Fibroblast of the conjunctiva (primary cell): ENCODE data around the gene ZDHHC8.
"Not testable (repeated sequence)": the region's sequence is repeated elsewhere in the genome, so short reads cannot be mapped to it uniquely, and the experiment has no call there.

Source experiments
- DNase-seq: peaks from one replicate; pipeline ENCODE4 v3.0.0-alpha.2; 2010; ENCODE audit warnings: low read depth

ZDHHC8 gene

DNA sequence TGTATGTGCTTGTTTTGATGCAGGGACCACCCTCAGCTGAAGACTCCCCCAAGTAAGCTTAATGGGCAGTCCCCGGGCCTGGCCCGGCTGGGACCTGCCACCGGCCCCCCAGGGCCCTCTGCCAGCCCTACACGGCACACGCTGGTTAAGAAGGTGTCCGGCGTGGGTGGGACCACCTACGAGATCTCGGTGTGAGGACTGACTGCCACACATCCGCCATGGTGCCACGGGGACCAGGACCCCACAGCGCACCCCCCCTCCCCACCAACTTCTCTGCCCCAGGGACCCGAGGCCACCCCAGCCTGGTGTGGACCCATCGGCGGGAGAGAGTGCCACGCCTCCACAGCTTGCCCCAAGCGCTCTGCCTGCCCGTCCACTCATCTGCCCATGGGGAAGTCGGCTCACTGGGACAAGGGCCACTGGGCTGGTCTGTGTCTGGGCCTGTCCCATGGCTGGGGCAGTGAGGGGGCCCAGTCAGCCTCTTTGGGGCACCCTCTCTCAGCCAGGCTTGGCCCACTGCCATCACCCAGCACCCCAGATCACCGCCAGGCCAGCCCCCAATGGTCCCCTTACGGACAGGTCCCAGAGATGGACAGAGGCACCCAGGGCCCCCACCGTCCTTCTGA is 13.7 kb downstream of the ZDHHC8 start:
- DNase-seq = no peak

DNA sequence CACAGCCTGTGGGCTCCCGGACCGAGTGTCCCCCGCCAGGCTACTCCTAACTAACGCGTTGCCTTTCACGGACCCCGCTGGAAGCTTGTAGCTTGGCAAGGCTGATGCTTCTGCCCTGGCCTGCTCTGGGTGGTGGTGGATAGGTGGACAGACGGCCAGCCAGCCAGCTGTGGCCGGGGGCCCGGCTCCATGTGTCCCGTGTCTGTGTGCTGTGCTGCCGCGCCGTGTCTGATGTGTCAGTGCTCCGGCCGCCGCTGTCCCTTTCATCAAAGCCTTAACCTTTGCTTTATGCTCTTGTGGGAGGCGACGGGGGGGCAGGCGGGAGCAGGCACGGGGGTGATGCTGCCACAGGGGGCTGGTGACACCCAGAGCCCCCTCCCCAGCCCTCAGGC is 14.2 kb downstream of the ZDHHC8 start:
- no peak for DNase-seq

DNA sequence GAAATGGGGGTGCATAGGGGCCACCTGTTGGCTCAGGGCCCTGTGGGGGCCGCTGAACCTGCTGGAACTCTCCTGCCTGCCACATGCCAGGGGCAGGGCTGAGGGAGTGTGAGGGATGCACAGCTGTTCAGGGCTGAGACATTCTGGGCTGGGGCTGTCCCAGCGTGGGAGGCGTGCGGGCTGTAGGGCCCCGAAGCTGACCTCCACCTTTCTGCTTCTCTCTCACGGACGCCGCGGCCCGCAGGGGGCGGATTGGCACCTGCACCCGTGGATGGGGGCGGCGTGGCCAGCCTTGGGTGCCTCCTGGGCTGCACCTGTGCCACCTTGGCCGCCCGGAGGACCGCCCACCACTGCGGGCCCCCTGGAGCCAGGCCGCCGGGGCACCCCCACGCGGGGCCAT is 15.2 kb downstream of the ZDHHC8 start:
- DNase-seq = no peak

DNA sequence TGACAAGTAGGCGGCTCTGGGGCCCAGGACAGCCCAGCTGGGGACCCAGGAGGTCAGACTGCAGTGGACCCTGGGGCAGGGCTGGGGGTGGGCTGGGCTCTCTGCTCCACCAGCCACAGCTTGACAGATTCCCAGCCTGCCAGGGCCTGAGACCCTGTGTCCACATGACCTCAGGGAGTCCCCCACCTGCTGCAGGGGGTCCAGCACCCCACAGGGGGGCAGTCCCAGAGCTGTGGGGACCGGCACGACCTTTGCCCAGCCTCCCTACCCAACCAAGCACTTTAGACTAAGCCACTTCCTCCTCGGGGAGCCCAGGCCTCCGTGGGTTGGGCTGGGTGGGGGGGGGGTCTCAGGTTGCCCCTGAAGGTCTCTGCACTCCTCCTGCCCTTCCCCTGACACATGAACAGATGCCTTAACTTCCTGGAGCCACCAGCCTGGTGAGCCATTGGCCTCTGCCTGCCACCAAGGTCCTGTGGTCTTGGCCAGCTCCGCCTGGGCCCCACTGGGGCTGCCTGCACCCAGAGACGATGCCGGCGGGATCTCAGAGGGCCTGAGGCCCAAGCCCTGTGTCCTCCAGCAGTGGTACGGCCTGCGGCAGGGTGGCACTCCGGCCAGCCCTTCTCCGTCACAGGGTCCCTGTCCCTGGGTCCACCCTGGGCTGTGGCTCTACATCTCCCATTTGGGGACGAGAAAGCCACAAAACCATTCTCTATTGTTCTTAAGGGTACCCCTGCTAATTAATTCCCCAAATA is 15.8 kb downstream of the ZDHHC8 start:
- no peak for DNase-seq

DNA sequence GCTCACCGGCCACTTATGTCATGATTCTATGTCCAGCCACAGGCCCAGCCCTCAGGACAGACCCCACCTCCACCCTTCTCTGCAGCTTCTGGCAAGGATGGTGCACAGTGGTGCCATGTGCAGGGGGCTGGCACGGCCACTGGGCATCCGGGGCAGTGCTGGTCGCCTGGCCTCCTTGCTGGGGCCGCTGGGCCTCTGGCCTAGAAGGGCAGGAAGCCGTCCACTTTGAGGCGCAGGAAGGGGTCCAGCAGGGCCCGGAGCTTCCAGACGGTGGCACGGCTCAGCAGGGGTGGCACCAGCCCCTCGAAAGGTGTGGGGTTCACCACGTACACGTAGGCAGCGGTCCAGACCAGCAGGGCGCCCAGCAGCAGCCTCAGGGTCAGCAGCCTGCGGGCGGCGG is 16.8 kb downstream of the ZDHHC8 start:
- DNase-seq = no peak

DNA sequence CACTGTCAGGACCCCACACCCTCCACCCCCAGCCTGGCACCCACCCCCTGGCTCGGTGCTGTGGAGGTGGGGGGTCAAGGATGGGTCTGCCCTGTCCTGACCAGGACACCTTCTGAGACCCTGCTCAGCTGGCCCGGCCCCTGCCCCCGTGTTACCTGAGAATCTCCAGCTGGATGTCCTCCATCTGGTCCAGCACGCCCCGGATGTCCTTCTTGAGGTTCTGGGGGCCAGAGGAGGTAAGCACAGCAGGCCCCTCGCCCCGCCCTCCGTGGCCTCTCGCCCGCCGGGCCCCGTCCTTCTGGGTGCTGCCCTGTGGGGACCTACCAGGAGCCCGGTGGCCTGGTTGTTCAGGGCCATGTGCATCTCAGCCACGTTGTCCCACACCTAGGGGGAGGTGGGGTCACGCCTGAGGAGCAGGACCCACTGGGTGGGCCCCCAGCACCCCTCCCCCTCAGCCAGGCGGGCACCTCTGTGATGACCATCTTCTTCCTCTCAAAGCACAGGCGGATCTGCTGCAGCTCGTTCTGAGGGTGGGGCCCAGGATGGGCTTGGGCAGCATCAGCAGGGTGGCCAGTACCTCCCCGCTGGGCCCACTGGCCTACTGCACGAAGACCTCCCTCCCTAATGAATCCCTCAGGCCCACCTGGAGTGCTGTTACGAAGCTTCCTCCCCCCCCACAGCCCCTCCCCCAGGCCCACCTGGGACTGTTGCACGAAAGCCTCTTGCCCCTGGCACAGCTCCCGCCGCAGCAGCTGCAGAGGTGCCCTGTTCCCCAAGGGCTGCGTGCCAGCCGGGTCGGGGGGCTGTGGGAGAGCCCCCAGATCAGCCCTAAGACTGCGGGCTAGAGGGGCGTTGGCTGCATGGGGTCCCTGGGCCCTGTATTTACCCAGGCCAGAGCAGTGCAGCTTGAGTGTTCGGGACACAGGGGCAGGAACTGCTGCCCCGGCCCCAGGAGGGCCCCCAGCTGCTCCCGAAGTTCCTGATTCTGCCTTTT is 17.9 kb downstream of the ZDHHC8 start:
- DNase-seq = no peak

DNA sequence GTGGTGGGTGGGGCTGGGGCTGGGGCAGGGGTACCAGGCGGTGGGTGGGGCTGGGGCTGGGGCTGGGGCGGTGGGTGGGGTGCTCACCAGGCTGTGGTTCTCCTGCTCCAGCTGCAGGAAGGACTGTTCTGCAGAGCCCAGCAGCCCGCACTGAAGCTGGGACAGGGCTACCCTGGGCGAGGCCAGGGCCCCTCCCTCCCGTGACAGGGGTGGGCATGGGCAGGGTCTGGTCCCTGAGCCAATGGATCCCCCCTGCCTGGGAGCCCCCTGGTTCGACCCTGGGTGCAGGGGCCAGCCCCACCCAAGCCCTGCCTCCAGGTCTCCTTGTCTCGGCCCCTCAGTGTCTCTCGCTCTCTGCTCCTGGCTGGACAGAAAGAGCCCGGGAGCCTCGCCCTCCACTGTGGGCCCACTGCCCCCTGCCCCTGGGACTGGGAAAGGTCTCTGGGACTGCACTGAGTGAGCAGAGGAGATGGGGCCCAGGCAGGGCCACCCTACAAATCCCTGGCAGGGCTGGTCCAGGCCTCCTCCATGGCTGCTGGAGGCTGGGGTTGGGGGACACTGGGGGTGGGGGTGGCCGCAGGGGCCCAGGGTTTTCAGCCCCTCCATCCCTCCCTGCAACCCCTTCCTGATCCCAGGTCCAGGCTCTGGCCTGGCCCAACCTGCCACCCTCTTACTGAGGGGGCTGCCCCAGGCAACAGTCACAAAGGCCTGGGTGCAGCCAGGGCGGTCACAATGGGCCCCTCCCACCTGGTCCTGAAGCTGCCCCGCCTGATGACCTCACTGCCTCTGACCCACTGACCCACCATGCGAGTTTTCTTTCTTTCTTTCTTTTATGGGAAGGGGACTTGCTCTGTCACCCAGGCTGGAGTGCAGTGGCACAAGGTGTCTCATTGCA is 19.0 kb downstream of the ZDHHC8 start, which contains the start of gene CCDC188:
CCDC188 (minus strand) TSS at position 675 of the 895 bp plus-strand sequence; CDS start at position 606, 69 bp downstream.
- DNase-seq = no peak

DNA sequence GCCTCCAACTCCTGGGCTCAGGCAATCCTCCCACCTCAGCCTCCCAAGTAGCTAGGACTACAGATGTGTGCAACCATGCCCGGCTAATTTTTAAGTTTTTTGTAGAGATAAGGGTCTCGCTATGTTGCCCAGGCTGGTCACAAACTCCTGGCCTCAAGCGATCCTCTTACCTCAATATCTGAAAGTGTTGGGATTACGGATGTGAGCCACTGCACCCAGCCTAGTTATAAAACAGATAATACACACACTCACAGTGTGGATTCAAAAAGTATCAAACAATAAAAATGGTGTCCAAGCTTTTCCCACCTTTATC is 19.6 kb downstream of the ZDHHC8 start:
- no peak for DNase-seq

DNA sequence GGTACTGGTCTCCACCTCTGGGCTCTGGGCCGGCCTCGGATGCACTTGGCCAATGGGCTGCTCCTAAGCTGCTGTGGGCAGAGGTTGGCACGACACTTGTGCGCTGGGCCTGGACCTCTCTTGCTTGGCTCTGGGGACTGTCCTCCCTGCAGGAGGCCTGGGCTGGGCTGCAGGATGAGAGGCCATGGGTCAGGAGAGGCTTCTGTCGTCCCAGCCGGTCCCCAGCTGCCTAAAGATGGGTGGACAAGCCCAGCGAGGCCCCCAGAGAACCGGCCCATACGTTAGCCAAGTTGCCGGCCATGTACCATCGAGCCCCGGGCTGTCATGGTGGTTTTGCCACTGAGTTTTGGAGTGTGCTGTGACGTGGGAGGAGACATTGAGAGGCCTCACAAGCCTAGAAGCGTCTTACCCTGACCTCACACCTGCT is 20.9 kb downstream of the ZDHHC8 start:
- DNase-seq = no peak

DNA sequence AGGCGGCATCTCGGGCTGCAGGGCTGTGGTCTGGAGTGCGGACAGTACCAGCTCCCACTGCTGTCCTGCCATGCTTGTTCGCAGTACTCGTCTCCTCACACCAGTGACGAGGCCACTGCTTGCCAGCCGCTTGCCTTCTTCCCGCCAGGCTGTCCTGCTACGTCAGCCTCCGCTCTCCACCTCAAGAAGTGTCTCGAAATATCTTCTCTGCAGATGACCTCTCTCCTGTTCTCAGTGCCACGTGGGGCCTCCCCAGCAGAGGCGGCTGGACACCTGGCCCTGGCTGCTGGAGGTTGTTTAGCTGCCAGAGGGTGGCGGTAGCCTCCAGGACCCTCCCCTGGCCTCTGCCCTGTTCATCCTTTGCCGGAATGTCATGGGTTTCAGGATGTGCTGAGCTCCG is 22.3 kb downstream of the ZDHHC8 start:
- DNase-seq = no peak

DNA sequence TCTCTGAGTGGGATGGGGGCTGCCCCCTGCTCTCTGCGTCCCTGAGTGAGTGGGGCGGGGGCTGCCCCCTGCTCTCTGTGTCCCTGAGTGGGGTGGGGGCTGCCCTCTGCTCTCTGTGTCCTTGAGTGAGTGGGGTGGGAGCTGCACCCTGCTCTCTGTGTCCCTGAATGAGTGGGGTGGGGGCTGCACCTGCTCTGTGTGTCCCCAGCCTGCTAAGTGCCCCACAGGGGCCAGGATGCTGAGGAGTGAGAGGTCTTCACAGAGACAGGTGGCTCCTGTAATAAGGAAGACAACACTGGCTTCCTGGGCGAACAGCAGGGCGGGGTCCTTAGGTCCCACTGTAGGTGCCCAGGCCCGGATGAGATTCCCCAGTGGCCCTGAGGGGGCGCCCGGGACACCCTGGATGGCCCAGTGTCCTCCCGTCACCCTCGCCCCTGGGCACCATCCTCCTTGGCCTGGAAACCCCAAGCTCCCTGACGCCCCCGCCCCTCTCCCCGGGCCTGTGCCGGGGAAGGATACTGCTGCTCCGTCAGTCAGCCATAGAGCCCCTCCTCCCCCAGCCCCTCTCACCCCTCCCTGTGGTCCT is 23.1 kb downstream of the ZDHHC8 start:
- no peak for DNase-seq

DNA sequence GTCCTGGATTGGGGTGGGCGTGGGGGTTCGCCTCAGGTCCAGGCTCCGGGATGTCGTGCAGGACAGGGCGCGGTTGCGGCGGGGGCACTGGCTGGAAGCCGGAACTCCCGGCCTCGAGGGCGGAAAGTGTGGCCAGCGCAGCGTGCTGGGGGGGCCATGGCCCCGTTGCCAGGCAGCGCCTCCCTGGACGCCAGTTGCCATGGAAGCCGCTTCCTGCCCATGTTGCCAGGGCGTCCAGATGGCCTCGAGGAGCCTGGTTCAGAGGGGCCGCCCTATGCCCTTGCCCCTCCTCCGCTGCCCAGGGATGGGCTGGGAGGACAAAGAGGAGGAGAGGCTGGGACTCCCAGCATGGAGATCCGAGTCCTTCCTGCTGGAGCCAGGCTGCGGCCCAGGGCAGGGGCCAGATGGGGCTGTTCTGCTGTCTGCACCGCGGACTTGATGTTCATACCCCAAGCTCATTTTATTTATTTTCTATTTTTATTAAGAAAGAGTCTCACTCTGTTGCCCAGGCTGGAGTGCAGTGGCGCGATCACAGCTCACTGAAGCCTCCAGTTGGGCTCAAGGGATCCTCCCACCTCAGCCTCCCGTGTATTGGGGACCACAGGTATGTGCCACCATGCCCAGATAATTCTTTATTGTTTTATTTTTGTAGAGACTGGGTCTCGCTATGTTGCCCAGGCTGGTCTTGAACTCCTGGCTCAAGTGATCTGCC is 23.9 kb downstream of the ZDHHC8 start:
- DNase-seq = peak; percentile 54

DNA sequence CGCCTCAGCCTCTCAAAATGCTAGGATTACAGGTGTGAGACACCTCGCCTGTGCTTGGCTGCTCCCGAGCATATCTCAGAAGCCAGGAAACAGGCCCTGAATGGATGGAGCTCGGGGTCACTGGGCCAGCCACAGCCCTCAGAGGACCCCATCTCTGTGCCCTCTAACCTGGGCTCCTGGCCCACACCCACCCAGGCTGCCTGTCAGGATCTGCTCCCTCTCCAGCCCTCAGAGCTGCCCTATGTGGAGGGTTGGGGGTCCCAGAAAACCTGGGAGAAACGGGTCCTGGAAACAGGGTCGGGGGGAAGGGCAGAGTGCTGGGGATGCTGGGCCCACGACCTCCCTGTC is 24.4 kb downstream of the ZDHHC8 start:
- DNase-seq = no peak

DNA sequence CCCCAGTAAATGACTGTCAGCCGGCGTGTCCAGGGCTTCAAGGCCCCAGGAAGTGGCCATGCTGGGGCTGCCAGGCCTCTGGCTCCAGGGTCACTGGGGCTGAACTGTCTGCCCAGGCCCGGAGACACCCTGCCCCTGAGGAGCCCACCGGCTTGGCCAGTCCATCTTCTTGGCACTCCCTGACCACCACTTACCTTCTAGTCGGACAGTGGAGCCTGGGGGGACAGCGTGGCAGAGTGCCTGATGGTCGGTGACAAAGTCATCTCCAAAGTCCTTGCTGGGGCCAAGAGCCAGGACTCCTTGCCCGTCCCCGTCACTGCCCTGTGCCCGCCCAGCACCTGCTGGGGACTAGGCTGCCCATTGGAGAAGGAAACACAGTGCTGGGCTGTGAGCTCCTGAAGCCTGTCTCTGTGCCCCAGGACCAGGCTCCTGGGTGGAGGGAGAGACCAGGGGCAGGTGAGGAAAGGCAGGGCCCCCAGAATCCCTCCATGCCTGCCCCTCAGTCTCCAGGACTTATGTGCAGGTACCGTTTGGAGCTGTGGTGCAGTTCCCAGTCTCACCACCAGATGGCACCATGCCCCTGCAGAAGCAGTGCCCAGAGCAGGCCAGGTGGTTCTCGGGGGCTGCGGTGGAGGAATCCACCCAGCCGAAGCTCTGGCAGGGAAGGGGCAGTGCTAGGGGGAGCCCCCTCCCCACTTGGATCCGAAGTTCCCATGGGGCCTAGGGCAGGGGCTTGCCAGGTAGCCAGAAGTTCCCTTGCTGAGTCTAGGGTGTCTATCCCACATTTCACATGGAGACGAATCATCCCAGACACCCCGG is 25.2 kb downstream of the ZDHHC8 start:
- peak; percentile 63 for DNase-seq

DNA sequence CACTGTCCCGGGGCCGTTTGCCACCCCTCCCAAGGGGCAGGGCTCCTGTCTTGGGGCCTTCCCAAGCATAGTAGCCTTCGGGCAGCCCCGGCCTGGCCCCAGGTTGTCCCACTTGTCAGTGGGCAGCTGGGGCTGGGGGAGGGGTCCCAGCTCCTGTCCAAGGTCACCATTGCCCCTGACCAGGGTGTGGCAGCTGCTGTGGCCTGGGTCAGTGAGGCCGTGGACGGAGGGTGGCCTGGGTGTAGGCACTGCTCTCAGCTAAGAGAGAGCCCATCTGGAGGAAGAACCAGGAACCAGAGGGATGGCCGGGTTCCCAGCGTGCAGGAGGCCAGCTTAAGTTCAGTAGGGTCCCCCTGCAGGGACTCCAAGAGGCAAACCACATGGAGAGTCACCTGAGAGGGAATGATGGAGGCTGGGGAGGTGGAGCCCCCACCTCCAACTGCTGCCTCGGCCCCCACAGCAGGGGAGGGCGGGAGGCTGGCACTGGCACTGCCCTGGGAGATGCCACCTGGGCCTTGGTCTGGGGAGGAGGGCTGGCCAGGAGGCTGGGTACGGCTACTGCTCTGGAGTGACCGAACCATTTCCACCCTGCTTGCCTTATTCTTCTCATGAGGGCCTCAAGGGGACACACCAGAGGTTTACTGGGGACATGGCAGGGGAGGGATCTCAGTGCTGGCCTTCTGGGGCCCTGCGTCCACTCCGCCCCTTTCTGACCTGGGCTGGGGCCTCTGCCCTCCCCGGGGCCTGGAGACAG is 26.0 kb downstream of the ZDHHC8 start:
- no peak for DNase-seq

DNA sequence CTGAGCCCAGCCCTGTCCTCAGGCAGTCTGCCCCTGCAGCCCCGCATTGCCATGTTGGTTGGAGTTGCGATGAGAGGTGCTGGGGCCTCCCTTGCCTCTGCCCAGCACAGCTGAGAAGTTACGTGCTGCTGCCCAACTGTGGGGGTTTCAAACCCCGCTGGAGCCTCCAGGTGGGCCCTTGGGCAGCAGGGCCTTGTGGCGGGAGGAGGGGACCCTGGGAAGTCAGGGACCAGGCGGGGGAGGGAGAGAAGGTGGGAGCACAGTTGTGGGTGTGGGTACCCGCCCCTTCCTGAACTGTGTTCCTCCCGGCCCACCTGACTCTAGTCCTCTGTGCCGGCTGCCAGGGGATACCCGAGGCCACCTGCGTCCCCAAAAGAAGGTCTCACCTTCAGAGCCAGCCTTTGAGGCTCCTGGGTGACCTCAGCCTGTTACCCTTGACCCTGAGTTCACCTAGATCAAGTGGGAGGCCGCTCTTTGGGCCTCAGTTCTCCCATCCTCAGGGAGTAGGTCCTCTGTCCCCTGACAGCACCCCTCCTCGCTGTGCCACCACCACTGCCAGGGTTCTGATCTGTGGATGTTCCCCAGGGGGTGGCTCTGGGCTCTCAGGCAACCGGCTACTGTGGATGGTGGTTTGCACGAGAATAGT is 26.9 kb downstream of the ZDHHC8 start:
- no peak for DNase-seq

DNA sequence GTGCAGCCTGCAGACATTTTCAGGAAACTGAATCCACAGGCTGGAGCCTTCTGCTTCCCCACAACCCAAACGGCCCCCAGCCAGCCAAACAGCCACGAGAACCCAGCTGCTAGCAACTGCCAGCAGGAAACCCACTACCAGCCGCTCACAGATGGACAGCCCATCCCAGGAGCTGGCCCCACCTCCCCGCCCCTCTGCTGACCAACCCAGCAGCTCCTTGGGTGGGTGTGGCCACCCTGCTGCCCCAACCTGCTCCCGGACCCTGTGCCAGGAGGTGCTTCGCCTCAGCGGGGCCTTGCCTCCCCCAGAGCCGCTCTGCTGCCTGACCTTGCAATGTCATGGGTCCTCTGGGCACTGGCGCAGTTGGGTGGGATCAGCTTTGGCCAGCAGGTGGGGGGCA is 27.5 kb downstream of the ZDHHC8 start:
- no peak for DNase-seq

DNA sequence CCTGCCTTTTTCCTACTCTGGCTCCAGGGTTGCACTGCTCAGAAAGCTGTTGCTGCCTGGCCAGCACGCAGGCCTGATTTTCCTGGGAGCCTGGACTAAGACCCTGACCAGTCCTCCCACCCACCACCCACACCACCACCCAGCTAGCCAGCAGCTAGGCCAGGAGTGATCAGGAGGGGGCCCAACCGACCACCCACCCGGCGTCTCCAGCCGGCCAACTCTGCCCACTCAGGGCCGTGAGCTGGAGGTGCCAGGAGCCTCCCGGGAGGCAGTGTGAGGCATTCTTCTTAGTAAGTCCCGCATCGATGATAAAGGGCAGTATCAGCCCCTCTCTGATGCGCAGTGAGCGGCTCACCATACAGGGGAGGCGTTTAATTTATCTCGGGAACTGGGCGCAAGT is 27.9 kb downstream of the ZDHHC8 start:
- DNase-seq = not testable (repeated sequence)

DNA sequence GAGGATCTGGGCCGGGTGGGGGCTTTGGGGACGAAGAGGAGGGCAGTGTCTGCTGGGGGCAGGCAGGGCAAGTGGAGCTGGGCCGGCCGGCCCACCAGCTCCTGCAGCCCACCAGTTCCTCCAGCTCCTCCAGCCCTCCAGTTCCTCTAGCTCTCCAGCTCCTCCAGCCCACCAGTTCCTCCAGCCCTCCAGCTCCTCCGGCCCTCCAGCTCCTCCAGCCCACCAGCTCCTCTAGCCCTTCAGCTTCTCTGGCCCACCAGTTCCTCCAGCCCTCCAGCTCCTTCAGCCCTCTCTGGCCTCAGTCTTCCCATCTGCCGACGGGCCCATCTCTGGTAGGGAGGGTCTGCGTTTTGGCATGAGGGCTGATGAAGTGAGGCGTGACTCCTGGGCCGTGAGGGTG is 28.4 kb downstream of the ZDHHC8 start:
- no peak for DNase-seq
